Fibroblast of villous mesenchyme (primary cell): Measurements from ENCODE around the gene MYO1E. TPM values are rescaled to one million over a fixed set of nuclear protein-coding genes. Genes with fewer than 3 reads are reported as not detected.

Source experiments
- DNase-seq: peaks from one replicate; pipeline ENCODE4 v3.0.0-alpha.2; 2010; ENCODE audit warnings: low read depth
- H3K4me3 ChIP-seq: 2 replicates; pipeline ENCODE4 v1.5.1; 2011; ENCODE audit warnings: low read depth, mild to moderate bottlenecking, low read length
- CTCF ChIP-seq: IDR thresholded peaks from 2 replicates; pipeline ENCODE4 v1.5.1; 2012; ENCODE audit warnings: low read depth, mild to moderate bottlenecking, low read length; ENCODE audit not compliant: insufficient read depth
- total RNA-seq: library from RNA; depleted of rRNA; stranded (reverse); fragments of >200 nt; gene quantifications from 2 replicates; pipeline ENCODE4 v1.2.3, GENCODE V29; 2012

The MYO1E gene
- total RNA-seq, 1 donor: 107 TPM

- no peak for DNase-seq
- no peak for TF ChIP-seq CTCF
- peak overlapping the region; percentile 84 for H3K4me3 ChIP-seq
These were observed 544 bp upstream of the MYO1E start for GRCh38 chr15:59373215-59373614.

DNA sequence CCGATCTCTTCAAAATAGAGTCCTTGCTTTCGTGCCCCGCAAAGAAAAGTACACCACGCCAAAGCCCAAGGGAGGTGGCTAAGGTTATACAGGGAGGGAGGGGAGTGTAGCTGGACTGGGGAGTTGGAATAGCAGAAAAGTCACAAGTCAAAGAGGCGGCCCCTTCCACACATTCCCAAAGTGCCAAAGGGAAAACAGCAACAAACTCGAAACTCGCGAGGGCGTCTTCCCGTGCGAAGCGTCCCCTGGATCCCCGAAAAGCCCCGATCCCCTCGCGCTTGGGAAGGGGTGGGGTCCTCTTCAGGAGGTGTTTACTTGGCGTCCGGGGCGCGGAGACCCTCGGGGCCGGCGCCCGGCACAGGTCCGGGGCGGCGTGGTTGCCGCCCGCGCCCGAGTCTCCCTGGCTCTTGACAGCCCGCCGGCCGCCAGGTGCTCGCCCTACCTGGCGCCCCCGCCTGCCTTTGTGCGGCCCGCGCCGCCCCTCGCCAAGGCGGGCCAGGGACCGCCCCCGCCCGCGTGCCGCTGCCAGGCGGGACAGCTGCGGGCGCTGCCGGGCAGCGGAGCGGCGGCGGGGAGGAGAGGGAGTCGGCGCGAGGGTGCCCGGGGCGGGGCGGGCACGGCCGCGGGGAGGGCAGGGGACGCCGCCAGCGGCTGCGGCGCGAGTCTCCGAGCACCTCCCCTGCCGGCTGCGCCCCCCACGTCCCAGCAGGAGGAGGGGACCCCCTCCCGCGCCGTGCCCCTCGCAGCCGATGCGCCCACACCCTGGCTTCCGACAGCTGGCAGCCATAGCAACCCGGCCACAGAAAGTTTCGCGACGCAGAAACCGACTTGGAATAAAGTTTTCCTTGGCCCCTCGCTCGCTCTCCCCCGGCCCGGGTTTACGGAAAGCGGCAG, 966 bp downstream of the MYO1E start:
- no peak for DNase-seq
- no peak for TF ChIP-seq CTCF

GRCh38 chr15:59369597-59369996, 3.1 kb downstream of the MYO1E start:
- no peak for DNase-seq

More for the DNA sequence above, 966 bp downstream of the MYO1E start:
- H3K4me3 ChIP-seq: peak overlapping the region; percentile 84

GRCh38 chr15:59367022-59367451, 5.6 kb downstream of the MYO1E start:
- no peak for DNase-seq
- no peak for TF ChIP-seq CTCF
- H3K4me3 ChIP-seq: no peak overlapping the region

More at GRCh38 chr15:59369597-59369996, 3.1 kb downstream of the MYO1E start:
- no peak overlapping the region for H3K4me3 ChIP-seq
- no peak for TF ChIP-seq CTCF

DNA sequence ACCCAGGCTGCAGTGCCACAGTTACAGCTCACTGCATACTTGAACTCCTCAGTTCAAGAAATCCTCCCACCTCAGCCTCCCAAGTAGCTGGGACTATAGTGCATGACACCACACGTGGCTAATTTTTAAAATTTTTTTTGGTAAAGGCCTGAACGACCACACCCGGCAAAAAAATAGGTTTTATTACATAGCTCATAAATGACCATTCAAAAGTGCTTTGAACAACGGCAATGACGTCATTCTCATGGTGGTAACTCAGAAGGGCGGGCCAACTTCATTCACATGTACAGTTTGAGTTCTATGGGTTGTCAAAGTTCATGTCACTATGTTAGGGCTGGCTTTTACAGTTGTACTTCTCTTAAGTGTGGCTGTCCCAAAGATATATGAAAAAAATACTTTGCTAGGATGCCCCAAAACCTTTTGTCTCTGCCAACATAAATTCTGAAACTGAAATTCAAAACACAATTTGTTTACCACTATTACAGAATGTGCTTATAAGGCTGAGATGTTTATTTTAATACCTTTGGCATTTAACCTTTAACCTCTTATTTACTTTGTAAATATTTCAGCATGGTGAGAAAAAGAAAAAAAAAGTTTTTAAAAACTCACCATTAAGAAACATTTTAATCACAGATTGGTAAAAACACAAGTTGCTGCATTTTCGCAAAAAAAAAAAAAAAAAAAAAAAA, 6.2 kb downstream of the MYO1E start:
- no peak for TF ChIP-seq CTCF
- peak; percentile 39 for DNase-seq
- no peak overlapping the region for H3K4me3 ChIP-seq

GRCh38 chr15:59364248-59364647, 8.4 kb downstream of the MYO1E start:
- TF ChIP-seq CTCF: no peak
- H3K4me3 ChIP-seq: no peak overlapping the region
- DNase-seq: no peak
